HG02610 (cell line): ENCODE measurements around the gene SLC15A5.

Experiments used
- ATAC-seq: cut with Tn5 transposase; IDR thresholded peaks from one replicate; pipeline ENCODE4 v1.9.1; 2021; ENCODE audit warnings: mild to moderate bottlenecking, moderate library complexity; ENCODE audit not compliant: unreplicated experiment

The SLC15A5 gene

DNA sequence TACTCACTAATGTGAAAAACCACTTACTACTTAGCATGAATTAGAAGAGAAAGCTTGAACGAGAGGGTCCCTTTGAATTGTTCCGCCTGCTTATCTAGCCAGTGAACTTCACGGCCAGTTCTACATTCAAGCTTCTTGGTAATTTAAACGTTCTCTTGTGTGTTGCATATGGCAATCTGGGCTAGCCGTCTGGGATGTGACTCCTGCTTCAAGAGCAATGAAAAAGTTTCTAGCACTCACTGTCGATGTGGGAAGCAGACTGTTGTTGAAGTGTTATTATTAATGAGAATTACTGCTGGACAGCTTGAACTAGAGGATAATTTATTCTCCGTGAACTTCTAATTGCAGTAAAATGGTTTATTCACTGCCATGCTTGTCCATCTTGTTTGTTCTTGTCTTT, 93.9 kb downstream of the SLC15A5 start:
- no peak for ATAC-seq

DNA sequence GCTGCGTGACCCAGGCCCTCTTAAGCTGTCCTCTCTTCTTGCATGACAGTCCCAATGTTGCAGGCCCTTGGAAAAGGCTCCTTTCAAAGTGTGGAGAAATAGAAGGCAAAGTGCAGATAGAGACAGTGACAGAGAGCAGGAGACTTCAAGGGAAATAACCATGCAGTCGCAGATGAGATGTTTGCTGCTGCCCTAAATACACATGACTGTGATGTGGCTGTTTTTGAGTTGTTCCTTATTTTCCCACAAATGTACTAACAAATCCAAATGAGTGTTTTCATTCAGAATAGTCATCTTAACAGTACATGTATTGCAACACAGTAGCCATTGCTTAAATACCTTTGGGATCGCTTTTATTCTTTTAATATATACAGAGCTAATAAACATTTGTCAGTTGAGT, 101.6 kb downstream of the SLC15A5 start:
- no peak for ATAC-seq

DNA sequence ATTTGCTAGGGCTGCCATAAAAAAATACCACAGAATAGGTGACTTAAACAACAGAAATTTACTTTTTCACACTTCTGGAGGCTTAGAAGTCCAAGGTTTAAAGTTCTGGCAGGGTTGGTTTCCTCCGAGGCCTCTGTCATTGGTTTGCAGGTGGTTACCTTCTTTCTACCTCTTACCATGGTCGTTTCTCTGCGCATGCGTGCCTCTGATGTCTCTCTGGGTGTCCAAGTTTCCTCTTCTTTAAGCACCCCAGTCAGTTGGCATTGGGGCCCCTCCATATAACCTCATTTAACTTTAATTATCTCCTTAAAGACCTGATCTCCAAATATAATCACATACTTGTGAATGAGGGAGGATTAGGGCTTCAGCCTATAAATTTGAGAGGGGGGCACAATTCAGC, 103.2 kb downstream of the SLC15A5 start:
- no peak for ATAC-seq

DNA sequence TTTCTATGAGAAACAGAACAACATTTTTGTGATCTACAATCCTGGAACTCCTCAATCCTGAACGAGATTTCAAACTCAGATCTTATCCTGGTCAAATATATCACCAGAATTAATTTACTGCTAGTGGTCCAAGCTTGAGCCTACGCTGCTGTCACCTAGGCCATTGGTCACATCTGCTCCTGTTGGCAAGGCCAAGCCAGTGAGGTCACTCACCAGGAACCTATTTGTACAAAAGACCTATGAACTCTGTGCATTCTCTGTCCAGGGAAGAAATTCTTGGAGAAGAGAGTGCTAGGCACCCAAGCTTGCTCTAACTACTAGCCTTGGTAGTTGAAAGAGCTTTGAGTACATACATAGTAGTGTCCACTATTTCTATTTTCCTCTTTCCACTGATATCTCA, 106.1 kb downstream of the SLC15A5 start:
- ATAC-seq = no peak

DNA sequence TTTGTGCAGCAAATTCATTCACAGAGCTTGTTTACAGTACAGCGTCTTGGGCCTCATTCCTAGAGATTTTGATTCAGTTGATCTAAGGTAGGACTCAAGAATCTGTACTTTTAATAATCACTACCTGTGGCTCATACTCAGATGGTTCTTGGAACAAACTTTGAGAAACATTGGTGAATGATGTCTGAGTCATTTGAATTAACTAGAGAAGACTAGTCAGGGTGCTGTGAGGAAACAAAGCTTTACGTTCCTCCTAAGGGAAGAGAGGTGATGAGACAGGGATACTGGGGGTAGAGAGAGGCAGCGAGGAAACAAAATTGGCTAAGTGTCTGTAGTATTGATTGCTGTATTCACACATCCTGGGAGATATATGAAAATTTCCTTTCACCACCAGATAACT, 109.4 kb downstream of the SLC15A5 start:
- no peak for ATAC-seq

DNA sequence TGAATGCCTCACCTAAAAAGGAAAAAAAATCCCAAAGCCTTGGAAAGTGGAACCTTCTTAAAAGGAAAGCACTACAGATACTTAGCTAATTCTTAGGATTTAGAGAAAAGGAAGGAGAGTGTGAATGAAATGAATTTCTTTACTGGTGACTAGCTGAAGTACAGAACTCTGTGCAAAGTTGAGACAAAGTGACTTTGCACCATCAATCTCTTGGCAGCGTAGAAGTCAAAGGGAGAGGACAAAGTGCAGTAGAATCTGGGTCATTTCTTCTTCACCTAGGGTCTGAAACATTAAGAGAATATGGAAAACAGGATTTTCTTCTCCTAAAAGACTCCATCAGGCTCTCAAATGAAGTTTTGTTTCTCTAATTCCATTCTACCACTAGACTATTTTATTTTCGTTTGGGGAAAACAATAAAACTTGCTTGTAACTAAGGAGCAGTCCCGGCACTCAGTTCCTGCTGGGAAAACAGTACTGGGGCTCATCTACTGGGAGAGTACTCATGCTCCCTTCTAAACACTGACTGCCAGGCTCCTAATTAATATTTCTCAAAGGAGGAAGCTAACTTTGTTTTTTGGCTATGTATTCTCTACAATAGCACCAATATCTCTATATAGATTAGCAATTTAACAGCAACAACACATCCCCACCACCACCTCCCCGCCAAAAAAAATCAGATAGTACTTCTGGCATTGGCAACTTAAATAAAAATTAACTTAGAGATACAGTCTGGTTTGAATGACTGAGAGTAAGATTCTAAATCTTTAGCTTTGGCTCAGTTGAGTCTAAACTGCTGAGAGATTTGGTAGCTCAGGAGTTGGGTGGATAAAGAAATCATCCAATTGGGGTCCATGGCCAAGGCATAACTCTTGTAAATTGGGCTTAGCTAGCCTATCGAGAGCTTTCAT, 110.7 kb downstream of the SLC15A5 start:
- ATAC-seq = no peak

DNA sequence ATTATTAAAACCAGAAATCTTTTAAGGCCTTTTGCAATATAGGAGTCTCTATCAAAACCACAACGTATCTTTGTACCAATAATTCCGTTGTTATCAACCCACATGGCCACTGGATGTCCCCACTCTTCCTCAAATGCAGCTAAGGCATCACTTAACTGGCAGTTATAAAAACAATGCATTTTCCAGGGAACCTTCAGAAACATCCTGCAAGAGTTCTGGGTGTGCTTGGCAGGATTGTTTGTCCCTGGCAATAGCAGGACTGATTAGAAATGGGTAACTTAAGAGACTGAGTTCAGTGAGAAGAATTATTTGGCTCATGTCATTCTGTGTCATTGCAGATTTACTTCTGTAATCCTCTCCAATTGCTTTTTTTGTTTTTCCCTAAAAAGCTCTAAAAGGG, 112.0 kb downstream of the SLC15A5 start:
- no peak for ATAC-seq

DNA sequence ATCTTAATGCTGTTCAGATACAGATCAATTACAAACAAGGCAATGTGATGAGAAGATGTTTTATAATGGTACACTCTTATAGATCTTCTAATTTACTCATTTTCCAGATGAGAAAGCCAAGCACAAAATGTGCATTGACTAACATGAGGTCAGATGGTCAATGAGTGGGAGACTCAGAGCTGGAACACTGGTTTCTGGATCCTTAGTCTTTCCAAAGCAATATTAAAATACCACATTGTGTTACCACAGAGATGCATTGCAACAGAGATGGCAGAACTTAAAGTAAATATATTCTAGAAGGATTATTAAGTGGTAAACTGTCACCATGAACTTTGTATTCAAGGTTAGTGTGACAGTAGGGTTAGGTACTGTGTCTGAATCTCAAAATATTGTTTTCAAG, 113.6 kb downstream of the SLC15A5 start:
- no peak for ATAC-seq

DNA sequence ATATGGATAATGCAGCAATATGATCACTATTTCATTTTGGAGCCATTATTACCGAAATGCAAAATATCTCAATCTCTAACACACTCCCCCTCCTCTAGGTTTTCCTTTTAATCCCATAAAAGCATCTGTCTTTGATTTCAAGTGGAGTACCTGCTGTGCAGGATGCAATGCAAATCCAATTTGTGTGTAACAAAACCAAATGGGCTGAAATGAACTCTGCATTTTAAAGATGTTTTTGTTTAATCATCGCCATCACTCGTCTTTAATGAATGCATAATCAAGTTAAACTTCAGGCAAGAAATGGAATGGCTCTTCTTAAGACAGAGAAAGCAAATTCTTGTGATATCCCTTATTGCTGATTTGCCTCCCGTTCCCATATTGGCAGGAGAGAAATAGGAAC, 114.3 kb downstream of the SLC15A5 start:
- ATAC-seq = no peak

DNA sequence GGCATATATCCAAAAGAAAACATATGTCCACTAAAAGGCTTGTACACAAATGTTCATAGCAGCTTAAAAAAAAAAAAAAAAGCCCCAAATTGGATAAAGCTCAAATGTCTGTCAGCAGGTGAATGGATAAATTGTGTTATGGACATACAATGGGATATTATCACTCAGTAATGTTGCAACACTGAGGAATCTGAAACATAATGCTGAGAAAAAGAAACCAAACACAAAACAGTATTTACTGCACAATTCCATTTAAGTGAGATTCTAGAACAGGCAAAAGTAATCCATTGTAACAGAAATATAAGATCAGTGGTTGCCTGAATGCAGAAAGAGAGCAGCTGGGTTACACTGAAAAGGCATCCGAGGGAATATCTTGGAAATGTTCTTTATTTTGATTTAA, 117.9 kb downstream of the SLC15A5 start:
- ATAC-seq = no peak

DNA sequence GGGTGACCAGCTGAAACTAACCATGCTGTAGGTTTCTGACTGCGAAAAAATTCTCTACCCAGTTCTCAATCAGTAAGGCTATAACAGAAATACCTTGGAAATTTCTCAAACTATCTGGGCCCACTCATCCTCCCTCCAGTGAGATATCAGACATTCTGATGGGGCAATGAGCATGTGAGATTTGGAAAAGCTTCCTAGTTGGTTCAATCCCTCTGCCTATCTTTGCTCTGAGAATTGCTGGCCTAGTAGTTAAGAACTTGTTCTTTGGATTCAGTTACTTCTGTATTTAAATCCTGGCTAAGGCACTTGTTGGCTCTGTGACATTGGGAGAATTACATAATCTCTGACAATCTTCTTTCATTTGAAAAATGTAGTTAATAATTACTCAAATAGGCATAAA, 119.4 kb downstream of the SLC15A5 start:
- no peak for ATAC-seq

DNA sequence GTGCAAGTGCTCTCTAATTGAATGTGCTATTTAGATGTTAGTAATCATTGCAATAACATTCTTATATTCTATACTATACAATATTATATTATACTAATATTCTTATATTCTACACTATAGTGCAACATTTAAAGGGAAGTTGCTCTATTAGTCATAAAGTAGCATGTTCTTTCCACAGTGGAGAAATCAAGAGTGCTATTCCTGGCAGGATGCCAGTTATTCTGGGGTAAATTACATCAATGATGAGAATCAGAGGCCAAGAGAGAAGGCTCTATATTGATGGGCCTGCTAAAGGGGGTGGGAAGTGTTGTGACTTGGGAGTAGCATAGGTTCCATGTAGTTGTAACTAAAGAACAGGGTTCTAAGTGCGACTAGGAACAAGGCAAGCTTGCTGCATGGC, 121.5 kb downstream of the SLC15A5 start:
- ATAC-seq = no peak

DNA sequence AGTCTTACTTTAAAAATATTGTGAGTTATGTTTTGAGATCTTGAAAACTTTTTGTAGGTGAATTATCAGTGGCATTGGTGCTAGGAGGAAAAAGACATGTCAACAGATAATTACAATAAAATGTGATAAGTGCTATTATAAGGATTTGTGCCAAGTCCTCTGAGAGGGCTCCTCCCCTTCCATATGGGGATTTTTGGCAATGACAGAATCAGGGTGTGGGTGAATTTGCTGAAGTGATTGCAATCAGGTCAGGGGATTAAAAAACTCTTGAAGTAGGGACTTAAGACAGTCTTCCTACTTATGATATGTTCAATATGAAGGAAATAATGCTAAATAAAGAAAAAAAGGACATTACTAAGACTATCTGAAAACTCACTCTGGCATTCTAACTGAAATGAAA, 122.5 kb downstream of the SLC15A5 start:
- no peak for ATAC-seq

DNA sequence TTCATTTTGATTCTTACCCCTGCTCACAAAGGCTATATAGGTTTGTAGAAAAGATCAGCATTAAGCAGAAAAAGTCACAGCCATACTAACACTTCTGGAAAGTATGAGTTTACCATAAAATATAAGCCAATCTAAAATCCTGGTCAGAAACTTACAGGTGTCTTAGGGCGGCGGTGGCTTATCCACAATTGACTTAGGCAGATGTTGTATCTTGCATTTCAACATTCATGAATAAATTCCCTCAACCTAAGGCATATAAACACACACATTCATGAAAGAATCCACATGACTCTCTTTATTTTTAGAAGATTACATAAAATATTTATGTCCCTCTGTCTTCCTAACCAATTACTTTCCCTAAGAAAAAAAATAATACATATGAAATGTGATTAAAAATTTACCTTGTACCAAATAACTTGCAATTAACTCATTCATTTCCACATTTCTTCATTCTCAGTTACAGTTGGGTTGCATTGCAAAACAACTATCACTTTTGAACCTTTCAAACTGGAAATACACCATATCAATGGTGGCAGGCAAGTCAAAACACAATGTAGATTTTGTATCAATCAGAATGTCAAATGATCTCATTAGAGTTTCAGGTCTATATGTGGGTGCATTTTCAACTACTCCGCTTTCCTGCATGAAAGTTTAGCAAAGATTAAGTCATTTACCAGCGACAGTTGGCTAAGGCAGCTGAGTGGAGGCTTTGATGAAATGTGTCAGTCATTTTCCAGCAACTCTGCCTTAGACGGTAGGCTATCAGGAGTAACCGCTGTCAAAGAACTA, 124.4 kb downstream of the SLC15A5 start:
- no peak for ATAC-seq

DNA sequence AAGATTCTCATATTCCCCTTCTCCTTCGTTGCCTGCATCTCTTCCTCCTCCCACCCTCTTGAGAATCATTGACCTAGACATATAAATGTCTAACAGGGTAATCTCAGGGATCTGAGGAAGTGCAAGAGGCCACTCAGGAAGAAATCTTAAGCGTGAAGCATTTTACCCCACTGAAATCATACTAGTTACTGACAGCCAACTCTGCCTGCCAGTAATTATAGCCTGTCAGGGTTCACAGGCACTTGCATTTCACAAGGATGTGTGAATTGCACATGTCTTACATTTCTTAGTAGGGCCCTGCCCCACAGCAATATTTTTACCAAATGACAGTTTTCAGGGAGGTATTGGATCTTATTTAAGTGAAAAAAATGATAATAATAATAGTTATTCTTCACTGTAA, 127.2 kb downstream of the SLC15A5 start:
- no peak for ATAC-seq

DNA sequence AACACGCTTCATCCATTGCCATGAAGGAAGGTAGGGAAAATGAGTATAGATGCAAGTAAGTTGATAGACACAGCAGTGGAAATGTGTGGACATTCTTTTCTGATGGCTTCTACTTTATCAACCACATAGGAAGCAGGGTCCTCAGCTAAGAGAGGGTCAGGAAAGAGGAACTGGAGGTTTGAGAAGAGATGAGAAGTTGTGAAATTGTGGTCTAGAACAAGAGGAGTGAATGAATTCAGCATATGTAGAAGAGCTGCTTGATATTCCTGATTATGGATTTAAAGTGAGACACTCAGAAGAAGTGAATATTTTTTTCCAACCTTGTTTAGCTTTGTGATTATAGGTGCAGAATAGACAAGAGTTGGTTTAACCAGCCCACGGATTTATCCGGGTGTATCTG, 128.5 kb downstream of the SLC15A5 start:
- ATAC-seq = no peak
